C4-2B (cell line): Measurements from ENCODE around the gene KCNJ9.

Source experiments
- H3K27ac ChIP-seq: fragments of 450-650 bp; 2 replicates; pipeline ENCODE4 v1.5.1; 2017
- CTCF ChIP-seq: fragments of 450-650 bp; conservative IDR thresholded peaks from 2 replicates; pipeline ENCODE4 v1.5.1; 2017; ENCODE audit warnings: mild to moderate bottlenecking
- ZFX ChIP-seq: fragments of 450-650 bp; IDR thresholded peaks from 2 replicates; pipeline ENCODE4 v1.6.1; 2017

The KCNJ9 gene

GRCh38 chr1:160134791-160135572 lies 53.6 kb downstream of the KCNJ9 start:
- H3K27ac ChIP-seq: no peak overlapping the region
- no peak for TF ChIP-seq CTCF
- no peak for TF ChIP-seq ZFX

- TF ChIP-seq CTCF: no peak
- no peak for TF ChIP-seq ZFX
- no peak overlapping the region for H3K27ac ChIP-seq
These were observed 55.0 kb downstream of the KCNJ9 start for GRCh38 chr1:160136121-160136925.

GRCh38 chr1:160136926-160137200 lies 55.5 kb downstream of the KCNJ9 start:
- no peak for TF ChIP-seq ZFX
- no peak for TF ChIP-seq CTCF
- no peak overlapping the region for H3K27ac ChIP-seq

GRCh38 chr1:160137216-160137862 lies 56.0 kb downstream of the KCNJ9 start:
- TF ChIP-seq CTCF: no peak
- no peak for TF ChIP-seq ZFX
- no peak overlapping the region for H3K27ac ChIP-seq

- H3K27ac ChIP-seq: no peak overlapping the region
- no peak for TF ChIP-seq CTCF
- no peak for TF ChIP-seq ZFX
These were observed 58.5 kb downstream of the KCNJ9 start for GRCh38 chr1:160139840-160140239.
